HepG2 (cell line): Measurements from ENCODE around the gene ATXN1L. TPM values are rescaled to one million over a fixed set of nuclear protein-coding genes. Genes with fewer than 3 reads are reported as not detected.

Experiments used
- AGO1 ChIP-seq: fragments of 200-400 bp; formaldehyde crosslinking; IDR thresholded peaks from 2 replicates; pipeline ENCODE4 v1.6.1; 2017; ENCODE audit warnings: mild to moderate bottlenecking, low read depth, low read length, moderate library complexity; ENCODE audit not compliant: poor library complexity, severe bottlenecking
- KAT2B ChIP-seq: fragments of 150-350 bp; IDR thresholded peaks from 2 replicates; pipeline ENCODE4 v1.6.1; 2014; ENCODE audit warnings: low read depth, low read length, borderline replicate concordance
- NFE2 ChIP-seq: sonication (generic); formaldehyde crosslinking; IDR thresholded peaks from 2 replicates; pipeline ENCODE4 v1.4.0; 2020; ENCODE audit warnings: missing genetic modification reagents
- NFIB ChIP-seq: sonication (generic); formaldehyde crosslinking; IDR thresholded peaks from 2 replicates; pipeline ENCODE4 v1.9.0; 2021; ENCODE audit warnings: missing genetic modification reagents, mild to moderate bottlenecking, borderline replicate concordance
- NR2F1 ChIP-seq, 2 experiments: fragments of 450-650 bp in 1 of 2; formaldehyde crosslinking in 1 of 2; IDR thresholded peaks; 2 replicates each; pipeline versions ENCODE4 v1.5.0 to v1.6.1; 2016 to 2020; ENCODE audit warnings: mild to moderate bottlenecking in 1 of 2, missing compliant biosample characterization in 1 of 2, missing genetic modification reagents in 1 of 2, moderate library complexity in 1 of 2
- ONECUT2 ChIP-seq: sonication (generic); formaldehyde crosslinking; IDR thresholded peaks from 2 replicates; pipeline ENCODE4 v1.4.0; 2020; ENCODE audit warnings: missing genetic modification reagents
- RORA ChIP-seq: sonication (generic); formaldehyde crosslinking; IDR thresholded peaks from 2 replicates; pipeline ENCODE4 v1.5.0; 2020; ENCODE audit warnings: mild to moderate bottlenecking, missing genetic modification reagents, moderate library complexity
- USF2 ChIP-seq, 2 experiments: sonication (generic) in 1 of 2; formaldehyde crosslinking in 1 of 2; IDR thresholded peaks; 2 replicates each; pipeline versions ENCODE4 v1.5.1 to v1.6.1; 2011 to 2020; ENCODE audit warnings: borderline replicate concordance in 1 of 2, low read depth in 1 of 2, low read length in 1 of 2, mild to moderate bottlenecking in 1 of 2, missing genetic modification reagents in 1 of 2, moderate library complexity in 1 of 2
- ZNF230 ChIP-seq: sonication (generic); formaldehyde crosslinking; IDR thresholded peaks from 2 replicates; pipeline ENCODE4 v1.4.0; 2020; ENCODE audit warnings: mild to moderate bottlenecking, missing genetic modification reagents
- ZNF556 ChIP-seq: sonication (generic); formaldehyde crosslinking; IDR thresholded peaks from 2 replicates; pipeline ENCODE4 v1.4.0; 2020; ENCODE audit warnings: mild to moderate bottlenecking, missing genetic modification reagents, borderline replicate concordance
- ZNF574 ChIP-seq: sonication (generic); formaldehyde crosslinking; IDR thresholded peaks from 2 replicates; pipeline ENCODE4 v1.4.0; 2020; ENCODE audit warnings: missing genetic modification reagents
- ZNF660 ChIP-seq: sonication (generic); formaldehyde crosslinking; IDR thresholded peaks from 2 replicates; pipeline ENCODE4 v1.5.1; 2020; ENCODE audit warnings: mild to moderate bottlenecking, low read depth, missing genetic modification reagents, borderline replicate concordance
- ZNF790 ChIP-seq: sonication (generic); formaldehyde crosslinking; IDR thresholded peaks from 2 replicates; pipeline ENCODE4 v1.8.0; 2022; ENCODE audit warnings: missing genetic modification reagents, mild to moderate bottlenecking, borderline replicate concordance
- polyA plus RNA-seq, 8 experiments: library from polyadenylated mRNA; depleted of rRNA in 3 of 8; stranded (reverse) in 7 of 8; unstranded in 1 of 8; fragments of >200 nt; fragmentation: Illumina TruSeq in 4 of 8; extraction: Trizol in 4 of 8; gene quantifications; 2 replicates each; pipeline versions ENCODE4 v1.2.1 to v1.2.3, GENCODE V29; 2011 to 2016; ENCODE audit warnings: low read depth in 4 of 8, missing spikeins in 1 of 8, mixed read lengths in 1 of 8; ENCODE audit not compliant: insufficient read depth in 1 of 8
- total RNA-seq, 5 experiments: library from RNA; depleted of rRNA; stranded (reverse); fragments of >200 nt; fragmentation: Illumina TruSeq; extraction: Trizol; gene quantifications; 2 replicates each; pipeline ENCODE4 v1.2.3, GENCODE V29; 2016; ENCODE audit warnings: low read depth in 1 of 5
- TF ChIP-seq, protein P1 (sequence below): sonication (generic); formaldehyde crosslinking; IDR thresholded peaks from 2 replicates; pipeline ENCODE4 v1.5.0; 2020; ENCODE audit warnings: mild to moderate bottlenecking, missing genetic modification reagents, borderline replicate concordance
- TF ChIP-seq, protein P2 (sequence below): sonication (generic); formaldehyde crosslinking; conservative IDR thresholded peaks from 2 replicates; pipeline ENCODE4 v1.8.0; 2022; ENCODE audit warnings: low read depth, missing genetic modification reagents
- TF ChIP-seq, protein P3 (sequence below): sonication (generic); formaldehyde crosslinking; conservative IDR thresholded peaks from 2 replicates; pipeline ENCODE4 v1.8.1; 2023; ENCODE audit warnings: missing genetic modification reagents

The ATXN1L gene
- total and polyA plus RNA-seq, 2 of the 13 experiments (the other 11 are each of a cell fraction or from before 2014, with no cell fraction given) = 20.0 to 22.4 TPM

DNA sequence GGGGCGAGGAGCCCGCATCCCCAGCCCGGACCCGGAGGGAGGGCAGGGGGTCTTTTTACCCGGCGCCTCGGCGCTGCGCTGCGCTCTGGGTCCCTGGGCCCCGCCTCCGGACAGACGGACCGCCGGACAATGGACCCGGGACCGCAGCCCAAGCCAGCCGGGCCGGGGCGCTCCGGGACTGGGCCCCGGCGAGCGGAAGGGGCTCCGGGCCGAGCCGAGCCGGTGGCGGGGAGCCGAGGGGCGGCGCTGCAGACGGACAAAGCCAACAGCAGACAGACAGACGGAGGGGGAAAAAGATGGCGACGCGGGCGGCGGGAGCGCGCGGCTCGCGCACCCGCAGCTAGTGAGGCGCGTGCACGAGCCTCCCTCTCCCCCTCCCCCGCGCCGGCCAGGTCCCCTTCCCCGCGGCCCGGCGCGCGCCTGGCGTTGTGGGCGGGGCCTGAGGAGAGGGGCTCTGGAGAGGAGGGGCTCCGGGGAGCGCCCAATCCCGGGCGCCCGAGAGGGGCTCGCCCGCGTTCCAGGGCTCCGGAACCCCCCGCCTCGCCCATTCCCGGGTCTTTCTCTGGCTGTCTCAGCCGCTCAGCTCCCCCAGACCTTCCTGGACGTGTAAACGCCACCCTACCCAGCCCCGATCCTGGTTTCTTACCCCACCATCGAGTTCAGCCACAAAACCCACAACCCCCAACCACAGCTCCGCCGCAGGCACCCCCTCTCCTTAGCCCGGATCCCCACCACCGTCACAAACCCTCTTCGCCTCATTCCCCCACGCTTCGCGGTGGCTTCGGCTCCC, 38.3 kb downstream of the ATXN1L start, which contains the start of gene ZNF821 (continued):
- TF ChIP-seq ZNF556 (CRISPR knock-in tag) = peak; percentile 64; the same call in 1 of the 2 replicates
- no peak for TF ChIP-seq NFIB (CRISPR knock-in tag)
- TF ChIP-seq RORA (CRISPR knock-in tag) = no peak
- peak; percentile 55 for TF ChIP-seq AGO1
- no peak for TF ChIP-seq NR2F1 (CRISPR knock-in tag; IDR thresholded peaks at IDR 0.05)
- TF ChIP-seq ZNF230 (CRISPR knock-in tag) = peak; percentile 69; the same call in 1 of the 2 replicates
- TF ChIP-seq KAT2B = no peak
- TF ChIP-seq USF2 (IDR thresholded peaks at IDR 0.05; ENCODE audit: low read depth, low read length) = no peak
- no peak for TF ChIP-seq USF2 (CRISPR knock-in tag; IDR thresholded peaks at IDR 0.05; ENCODE audit: borderline replicate concordance)
- TF ChIP-seq, protein P1, sequence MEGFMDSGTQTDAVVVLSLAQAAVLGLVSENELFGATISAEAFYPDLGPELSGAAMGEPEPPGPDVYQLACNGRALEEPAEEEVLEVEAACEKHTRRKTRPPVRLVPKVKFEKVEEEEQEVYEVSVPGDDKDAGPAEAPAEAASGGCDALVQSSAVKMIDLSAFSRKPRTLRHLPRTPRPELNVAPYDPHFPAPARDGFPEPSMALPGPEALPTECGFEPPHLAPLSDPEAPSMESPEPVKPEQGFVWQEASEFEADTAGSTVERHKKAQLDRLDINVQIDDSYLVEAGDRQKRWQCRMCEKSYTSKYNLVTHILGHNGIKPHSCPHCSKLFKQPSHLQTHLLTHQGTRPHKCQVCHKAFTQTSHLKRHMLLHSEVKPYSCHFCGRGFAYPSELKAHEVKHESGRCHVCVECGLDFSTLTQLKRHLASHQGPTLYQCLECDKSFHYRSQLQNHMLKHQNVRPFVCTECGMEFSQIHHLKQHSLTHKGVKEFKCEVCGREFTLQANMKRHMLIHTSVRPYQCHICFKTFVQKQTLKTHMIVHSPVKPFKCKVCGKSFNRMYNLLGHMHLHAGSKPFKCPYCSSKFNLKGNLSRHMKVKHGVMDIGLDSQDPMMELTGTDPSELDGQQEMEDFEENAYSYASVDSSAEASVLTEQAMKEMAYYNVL (CRISPR knock-in tag) = no peak
- TF ChIP-seq, protein P2, sequence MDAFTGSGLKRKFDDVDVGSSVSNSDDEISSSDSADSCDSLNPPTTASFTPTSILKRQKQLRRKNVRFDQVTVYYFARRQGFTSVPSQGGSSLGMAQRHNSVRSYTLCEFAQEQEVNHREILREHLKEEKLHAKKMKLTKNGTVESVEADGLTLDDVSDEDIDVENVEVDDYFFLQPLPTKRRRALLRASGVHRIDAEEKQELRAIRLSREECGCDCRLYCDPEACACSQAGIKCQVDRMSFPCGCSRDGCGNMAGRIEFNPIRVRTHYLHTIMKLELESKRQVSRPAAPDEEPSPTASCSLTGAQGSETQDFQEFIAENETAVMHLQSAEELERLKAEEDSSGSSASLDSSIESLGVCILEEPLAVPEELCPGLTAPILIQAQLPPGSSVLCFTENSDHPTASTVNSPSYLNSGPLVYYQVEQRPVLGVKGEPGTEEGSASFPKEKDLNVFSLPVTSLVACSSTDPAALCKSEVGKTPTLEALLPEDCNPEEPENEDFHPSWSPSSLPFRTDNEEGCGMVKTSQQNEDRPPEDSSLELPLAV = no peak
- TF ChIP-seq ZNF574 (CRISPR knock-in tag) = peak; percentile 66
- TF ChIP-seq ONECUT2 (CRISPR knock-in tag) = no peak
- no peak for TF ChIP-seq NFE2 (CRISPR knock-in tag)
- TF ChIP-seq ZNF660 (CRISPR knock-in tag) = no peak
- TF ChIP-seq, protein P3, sequence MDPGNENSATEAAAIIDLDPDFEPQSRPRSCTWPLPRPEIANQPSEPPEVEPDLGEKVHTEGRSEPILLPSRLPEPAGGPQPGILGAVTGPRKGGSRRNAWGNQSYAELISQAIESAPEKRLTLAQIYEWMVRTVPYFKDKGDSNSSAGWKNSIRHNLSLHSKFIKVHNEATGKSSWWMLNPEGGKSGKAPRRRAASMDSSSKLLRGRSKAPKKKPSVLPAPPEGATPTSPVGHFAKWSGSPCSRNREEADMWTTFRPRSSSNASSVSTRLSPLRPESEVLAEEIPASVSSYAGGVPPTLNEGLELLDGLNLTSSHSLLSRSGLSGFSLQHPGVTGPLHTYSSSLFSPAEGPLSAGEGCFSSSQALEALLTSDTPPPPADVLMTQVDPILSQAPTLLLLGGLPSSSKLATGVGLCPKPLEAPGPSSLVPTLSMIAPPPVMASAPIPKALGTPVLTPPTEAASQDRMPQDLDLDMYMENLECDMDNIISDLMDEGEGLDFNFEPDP (CRISPR knock-in tag) = no peak
- TF ChIP-seq ZNF790 (CRISPR knock-in tag) = no peak
- TF ChIP-seq, all 625 proteins: peak for 179
